HG03439 (cell line): ENCODE results near the gene HUWE1.
A peak's percentile ranks its signal among the peaks of the same experiment; 100 is the strongest.
"Not testable (repeated sequence)": the region's sequence is repeated elsewhere in the genome, so short reads cannot be mapped to it uniquely, and the experiment has no call there.

Source experiments
- ATAC-seq: cut with Tn5 transposase; IDR thresholded peaks from one replicate; pipeline ENCODE4 v1.9.1; 2021; ENCODE audit warnings: mild to moderate bottlenecking, moderate library complexity; ENCODE audit not compliant: unreplicated experiment

HUWE1 gene, protein sequence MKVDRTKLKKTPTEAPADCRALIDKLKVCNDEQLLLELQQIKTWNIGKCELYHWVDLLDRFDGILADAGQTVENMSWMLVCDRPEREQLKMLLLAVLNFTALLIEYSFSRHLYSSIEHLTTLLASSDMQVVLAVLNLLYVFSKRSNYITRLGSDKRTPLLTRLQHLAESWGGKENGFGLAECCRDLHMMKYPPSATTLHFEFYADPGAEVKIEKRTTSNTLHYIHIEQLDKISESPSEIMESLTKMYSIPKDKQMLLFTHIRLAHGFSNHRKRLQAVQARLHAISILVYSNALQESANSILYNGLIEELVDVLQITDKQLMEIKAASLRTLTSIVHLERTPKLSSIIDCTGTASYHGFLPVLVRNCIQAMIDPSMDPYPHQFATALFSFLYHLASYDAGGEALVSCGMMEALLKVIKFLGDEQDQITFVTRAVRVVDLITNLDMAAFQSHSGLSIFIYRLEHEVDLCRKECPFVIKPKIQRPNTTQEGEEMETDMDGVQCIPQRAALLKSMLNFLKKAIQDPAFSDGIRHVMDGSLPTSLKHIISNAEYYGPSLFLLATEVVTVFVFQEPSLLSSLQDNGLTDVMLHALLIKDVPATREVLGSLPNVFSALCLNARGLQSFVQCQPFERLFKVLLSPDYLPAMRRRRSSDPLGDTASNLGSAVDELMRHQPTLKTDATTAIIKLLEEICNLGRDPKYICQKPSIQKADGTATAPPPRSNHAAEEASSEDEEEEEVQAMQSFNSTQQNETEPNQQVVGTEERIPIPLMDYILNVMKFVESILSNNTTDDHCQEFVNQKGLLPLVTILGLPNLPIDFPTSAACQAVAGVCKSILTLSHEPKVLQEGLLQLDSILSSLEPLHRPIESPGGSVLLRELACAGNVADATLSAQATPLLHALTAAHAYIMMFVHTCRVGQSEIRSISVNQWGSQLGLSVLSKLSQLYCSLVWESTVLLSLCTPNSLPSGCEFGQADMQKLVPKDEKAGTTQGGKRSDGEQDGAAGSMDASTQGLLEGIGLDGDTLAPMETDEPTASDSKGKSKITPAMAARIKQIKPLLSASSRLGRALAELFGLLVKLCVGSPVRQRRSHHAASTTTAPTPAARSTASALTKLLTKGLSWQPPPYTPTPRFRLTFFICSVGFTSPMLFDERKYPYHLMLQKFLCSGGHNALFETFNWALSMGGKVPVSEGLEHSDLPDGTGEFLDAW (N-terminal part only)

DNA sequence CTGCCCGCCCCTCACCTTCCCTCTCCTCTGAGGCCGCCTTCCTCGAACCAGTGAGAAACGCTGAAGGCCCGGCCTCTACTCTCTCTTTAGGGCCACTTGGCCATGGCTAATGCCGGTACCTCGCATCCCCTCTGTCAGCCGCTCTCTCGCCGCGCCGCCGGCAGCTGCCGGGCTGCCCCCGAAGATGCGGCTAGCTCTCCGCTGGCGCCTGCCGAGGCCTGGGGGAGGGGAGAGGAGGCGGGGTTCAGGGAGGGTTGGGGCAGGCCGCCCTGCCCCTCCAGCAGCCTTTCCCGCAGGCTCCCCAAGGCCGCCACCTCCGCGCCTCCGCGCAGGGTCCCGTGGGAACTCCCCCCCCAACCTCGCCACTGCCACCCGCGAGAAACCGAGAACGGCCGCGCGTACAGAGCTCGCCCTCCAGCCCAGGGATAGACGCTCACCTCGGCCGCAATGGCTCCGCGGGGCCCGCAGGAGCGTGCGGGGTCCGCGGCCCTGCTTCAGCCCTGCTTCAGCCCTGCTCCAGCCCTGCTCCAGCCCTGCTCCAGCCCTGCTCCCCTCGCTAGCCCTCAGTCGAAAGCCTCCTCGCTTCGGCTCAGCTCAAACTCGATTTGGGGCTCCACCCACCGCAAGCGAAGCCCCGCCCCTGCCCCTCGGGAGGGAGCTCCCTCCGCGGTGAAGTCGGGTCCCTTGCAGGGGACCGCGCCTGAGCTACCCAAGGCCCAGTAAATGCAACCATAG, at the start of gene HUWE1:
Gene HUWE1, minus strand, starts transcription at position 569 of the 735 bp plus-strand sequence. CDS start 32,612 bp downstream, outside the sequence.
- ATAC-seq = peak; percentile 41

DNA sequence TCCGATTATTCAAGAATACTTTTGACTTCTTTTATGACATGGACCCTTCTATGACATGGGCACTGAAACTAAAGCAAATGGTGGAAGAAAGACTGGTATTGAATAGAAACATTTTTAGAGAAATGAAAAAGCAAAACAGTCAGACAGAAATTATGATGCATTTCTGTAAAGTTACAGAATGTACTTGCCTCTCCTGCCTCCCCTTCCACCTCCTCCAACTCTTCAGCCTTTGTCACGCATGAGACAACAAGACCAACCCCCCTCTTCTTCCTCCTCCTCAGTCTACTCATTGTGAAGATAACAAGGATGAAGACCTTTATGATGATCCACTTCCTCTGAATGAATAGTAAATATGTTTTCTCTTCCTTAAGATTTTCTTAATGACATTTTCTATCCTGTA, 46.3 kb upstream of the HUWE1 start:
- no peak for ATAC-seq

DNA sequence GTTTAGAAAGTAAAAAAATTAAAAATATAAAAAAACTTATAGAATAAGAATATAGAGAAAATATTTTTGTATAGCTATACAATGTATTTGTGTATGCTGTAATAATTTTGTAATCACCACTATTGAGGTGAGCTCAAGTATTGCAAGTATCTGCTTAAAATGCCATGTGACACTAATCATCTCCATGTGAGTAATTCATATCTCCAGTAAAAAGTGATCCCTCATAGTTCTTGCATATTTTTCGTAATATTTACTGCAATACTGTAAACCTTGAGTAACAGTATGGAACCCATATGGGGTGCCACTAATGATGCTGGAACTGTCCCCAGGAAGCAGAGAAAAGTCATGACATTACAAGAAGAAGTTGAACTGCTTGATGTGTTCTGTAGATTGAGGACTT, 43.2 kb upstream of the HUWE1 start:
- no peak for ATAC-seq

DNA sequence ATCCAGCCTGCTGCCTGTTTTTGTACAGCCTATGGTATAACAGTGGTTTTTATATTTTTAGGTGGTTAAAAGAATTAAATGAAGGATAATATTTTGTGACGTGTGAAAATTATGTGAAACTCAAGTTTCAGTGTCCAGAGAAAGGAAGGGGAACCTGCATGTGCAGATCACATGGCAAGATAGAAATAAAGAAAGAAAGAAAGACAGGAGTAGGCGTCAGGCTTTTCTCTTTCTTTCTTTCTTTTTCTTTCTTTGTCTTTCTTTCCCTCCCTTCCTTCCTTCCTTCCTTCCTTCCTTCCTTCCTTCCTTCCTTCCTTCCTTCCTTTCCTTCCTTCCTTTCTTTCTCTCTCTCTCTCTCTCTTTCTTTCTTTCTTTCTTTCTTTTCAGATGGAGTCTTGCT, 42.0 kb upstream of the HUWE1 start:
- ATAC-seq = no peak

DNA sequence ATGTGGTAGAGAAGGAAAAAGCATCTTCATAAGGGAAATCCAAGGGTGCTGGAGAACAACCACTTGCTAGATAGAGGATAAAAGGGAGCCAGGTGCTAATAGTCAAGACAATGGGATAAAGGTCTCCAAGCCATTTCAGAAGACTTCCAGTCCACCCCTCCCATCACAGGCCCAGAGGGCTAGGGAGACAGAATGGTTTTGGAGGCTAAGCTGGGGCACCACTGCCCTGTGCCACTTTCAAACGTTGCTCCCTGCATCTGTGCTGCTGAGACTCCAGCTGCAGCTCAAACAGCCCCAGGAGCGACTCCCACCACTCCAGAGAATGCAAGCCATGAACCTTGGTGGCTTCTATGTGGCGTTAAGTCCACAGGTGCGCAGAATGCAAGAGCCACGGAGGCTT, 38.4 kb upstream of the HUWE1 start:
- ATAC-seq = no peak

DNA sequence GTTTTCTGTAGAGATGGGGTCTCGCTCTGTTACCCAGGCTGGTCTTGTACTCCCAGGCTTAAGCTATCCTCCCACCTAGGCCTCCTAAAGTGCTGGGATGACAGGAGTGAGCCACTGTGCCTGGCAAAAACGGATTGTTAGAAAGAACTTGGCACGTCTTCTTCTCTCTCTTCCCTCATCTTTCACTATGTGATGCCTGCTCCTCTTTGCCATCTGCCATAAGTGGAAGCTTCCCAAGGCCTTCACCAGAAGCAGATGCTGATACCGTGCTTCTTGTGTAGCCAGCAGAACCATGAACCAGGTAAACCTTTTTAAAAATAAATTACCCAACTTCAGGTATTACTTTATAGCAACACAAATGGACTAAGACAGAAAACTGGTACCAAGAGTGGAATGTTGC, 36.9 kb upstream of the HUWE1 start:
- ATAC-seq = no peak

DNA sequence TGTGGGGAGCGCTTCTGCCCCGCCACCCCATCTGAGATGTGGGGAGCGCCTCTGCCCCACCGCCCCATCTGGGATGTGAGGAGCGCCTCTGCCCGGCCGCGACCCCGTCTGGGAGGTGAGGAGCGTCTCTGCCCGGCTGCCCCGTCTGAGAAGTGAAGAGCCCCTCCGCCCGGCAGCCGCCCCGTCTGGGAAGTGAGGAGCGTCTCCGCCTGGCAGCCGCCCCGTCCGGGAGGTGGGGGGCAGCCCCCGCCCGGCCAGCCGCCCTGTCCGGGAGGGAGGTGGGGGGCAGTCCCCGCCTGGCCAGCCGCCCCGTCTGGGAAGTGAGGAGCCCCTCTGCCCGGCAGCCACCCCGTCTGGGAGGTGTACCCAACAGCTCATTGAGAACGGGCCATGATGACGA, 35.1 kb upstream of the HUWE1 start:
- ATAC-seq = not testable (repeated sequence)

DNA sequence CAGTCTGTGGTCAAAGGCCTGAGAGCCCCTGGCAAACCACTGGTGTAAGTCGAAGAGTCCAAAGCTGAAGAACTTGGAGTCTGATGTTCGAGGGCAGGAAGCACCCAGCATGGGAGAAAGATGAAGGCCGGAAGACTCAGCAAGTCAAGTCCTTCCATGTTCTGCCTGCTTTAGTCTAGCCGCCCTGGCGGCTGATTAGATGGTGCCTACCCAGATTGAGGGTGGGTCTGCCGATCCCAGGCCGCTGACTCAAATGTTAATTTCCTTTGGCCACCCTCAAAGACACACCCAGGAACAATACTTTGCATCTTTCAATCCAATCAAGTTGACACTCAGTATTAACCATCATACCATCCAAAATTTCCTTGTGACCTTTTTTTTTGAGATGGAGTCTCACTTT, 33.1 kb upstream of the HUWE1 start:
- ATAC-seq = not testable (repeated sequence)

DNA sequence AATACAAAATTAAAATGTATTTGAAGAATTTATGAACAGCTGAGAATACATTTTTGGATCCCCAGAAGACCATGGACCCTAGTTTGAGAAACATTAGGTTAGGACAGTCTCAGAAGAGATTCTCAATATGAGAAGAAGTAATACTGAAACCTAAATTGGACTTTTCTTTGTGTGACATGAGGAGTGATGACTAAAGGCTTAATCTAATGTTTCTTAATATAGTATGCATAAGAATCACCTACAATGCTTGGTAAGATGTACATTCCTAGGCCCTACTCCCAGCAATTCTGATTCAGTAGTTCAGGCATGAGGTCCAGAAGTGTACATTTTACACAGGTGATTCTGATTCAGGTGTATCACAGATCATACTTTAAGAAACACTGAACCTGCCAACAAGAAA, 31.6 kb upstream of the HUWE1 start:
- no peak for ATAC-seq

DNA sequence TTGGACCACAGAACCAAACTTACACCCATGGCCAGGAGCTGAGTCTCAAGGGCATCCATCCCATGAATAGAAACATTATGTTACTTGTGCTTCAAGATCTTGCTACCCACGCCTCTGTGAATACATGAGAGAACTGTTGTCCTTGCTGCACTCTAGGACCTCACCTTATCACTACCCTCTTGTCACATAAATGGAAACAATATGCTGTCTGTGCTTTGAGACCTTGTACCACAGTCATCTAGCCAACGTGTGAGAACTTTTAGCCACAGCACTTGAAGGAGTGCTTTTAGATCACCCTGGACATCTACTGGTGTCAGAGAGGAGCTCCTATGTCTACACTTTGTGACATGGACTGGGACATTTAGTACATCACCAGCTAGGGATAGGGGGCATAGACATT, 30.7 kb upstream of the HUWE1 start:
- ATAC-seq = no peak

DNA sequence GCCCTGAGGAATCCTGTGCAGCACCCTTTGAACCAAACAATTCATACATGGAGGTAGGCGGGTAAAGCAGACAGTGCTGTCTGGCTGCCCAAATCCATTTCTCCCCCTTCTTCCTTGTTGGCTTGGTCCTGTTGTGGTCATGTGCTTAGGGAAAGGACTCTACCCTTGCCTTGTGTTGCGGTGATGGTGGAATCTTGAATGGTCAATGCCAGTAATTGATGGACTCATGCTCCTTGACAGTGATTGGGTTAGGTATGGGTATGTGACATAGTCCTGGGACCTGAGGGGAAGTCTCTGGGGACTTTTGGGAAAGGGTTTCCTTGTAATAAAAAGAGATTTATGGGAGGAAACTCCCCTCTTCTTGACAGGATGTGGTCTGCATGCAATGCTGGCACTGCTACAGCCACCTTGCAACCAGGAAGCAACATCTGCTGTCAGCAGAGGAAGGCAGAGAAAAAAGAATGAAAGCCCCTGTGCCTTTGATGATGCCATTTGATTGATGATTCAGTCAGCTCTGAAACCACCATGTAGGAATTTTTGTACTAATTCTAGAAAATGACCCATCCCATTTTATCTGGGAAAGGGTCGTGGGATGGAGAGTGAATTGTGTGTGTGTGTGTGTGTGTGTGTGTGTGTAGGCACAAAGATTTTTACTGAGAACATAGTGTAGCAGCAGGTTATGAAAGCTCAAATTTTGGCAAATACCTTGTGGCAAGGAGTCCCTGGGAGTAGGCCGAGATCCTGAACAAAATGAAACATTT, 30.0 kb upstream of the HUWE1 start:
- no peak for ATAC-seq

DNA sequence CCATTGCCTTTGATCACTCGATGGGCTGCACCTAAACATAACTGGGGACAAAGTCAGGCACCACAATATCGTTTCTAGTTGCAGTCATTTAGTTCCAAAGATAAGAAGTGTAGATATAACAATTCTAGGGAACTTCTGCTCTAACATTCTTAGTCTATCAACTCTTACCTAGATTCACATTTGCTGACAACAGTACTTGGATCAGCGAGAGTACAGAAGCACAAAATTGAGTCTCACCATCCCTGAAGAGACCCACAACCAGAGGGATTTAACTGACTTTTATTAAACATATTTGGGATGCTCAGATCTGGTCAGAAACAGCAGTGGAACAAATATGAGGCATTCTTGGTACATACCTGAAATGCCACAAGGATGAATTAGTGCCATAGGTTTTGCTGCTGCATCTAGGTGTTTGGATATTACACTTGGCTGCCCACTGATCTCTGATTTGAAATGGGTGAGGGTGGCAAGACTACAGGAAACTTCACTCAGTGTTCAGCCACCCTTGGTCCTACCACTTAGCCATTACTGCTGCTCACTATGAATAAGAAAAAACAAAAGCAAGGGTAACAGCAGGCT, 28.9 kb upstream of the HUWE1 start:
- no peak for ATAC-seq

DNA sequence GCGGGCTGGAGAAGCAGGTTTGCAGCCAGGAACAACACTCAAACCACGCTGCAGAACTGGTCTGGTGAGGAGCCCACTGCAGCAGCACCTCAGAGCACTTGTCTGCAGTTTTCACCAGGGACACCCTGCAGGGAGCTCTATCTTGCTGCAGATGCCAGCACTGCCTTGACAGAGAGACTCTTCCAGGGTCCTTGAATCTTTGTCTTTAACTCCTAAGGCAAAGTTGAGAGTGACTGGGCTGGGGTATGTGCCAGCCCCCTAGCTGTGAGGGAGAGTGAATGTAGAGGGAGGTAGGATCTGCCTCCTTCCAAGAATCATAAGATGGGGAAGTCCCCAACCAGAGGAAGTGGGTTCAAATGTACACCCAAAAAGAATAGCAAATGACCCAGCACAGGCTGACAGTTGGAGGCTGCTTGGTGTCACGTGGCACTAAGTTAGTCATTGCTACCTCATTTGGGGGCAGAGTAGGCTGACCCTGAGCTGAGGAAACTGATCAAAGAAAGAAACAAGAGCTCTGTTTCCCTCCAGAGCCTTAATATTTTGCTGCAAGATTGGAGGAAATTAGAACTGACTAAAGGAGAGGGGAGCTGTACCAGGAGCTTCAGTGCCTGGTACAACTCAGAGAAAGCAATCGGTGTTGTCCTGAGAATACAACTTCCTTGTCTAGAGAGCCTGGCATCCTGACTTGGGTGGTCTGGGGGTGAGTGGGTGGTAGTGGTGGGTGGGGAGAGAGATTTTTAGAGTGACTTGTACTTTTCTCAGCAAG, 28.2 kb upstream of the HUWE1 start:
- ATAC-seq = peak; percentile 74

DNA sequence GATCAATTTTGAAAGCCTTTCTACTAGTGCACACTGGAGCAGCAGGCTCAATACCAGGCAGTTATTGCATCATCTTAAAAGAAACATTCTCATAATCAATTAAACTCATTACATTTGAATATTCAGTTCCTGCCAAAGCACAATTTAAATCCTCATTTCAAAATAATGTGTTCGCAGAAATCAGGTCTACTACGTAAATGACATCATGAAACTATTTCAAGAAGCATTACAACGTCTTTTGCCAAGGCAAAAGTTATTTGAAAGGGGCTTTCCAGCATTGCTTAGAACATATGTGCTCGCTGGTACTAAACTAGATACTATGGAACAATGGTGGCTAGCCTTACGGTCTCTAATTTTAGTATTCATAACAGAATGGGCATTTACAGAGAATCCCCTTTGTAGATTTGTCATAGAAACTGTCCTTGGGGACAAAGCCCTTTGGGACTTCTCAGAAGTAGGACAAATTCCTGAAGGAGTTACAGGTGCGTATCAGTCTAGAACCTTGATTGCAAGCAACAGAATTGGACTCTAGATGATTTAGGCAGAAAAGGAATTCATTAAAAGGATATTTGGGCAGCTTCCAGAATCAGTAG, 27.6 kb upstream of the HUWE1 start:
- no peak for ATAC-seq

DNA sequence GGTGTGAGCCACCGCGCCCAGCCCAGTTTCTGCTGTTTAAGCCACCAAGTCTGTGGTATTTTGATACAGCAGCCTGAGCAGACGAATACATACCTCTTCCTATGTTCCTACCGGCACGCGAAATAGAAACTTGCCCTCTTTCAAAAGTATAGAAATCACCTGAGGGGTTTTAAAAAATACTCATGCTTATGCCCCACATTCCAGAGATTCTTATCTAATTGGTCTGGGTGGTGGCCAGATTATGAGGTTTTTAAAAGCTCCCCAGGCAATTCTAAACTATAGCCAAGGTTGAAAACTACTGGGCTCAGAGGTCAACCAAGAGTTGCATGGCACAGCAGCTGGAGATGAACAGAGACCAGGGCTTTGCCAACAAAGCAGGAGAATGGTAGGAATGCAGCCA, 24.9 kb upstream of the HUWE1 start:
- ATAC-seq = no peak

DNA sequence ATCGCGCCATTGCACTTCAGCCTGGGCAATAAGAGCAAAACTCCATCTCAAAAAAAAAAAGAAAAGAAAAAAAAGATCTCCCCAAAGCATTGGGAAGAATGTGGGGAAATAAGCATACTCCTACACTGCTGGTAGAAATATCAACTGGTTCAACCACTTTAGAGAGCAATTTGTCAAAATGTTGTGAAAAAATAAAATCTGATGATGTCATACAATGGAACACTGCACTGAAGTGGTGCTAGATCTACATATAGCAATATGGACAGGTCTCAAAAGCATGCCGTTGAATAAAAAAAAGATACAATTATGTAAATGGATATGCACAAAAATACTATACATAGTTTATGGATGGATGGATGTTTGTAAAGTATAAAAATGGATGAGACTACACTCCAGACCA, 18.3 kb upstream of the HUWE1 start:
- no peak for ATAC-seq

DNA sequence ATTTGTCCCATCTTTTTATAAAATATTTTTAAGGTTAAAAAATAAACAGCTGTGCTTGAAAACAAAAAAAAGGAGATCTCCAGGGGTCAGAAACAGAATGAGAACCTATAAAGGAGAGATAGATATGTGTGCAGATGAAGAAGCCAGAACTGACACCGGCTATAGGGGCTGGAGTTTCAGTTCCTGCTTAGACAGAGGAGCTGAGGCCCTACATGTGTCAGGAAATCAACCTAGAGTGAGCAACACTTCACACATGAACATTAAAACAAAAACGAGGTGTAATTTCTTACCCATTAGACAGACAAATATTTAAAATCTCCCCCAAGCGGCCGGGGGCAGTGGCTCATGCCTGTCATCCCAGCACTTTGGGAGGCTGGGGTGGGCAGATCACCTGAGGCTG, 17.8 kb upstream of the HUWE1 start:
- no peak for ATAC-seq

DNA sequence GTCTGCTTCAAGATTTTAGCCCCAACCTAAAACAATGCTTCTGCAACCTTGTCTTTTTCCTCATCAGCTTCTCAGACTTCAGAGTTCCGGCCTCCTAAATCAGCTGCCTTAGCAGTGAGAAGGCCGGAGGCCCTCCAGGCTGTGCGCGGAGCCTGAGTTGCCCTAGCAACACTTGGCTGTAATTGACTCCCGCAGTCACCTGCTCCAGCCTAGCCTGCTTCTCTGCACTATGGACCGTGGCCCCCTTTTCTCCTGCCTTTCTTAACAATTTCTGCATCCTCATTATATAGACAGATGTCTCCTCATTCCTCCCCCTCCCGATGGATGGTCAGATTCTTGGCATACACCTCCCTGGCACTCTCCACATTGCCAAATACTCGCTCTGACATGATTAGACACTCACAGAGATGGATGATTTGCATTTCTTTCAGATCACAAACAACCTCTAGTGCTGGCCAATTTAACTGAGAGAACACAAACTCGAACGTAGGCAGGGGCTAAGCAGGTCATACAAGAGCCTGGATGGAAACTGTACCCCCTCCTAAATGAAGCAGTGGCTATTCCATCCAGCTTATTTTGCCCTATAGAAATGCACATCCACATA, 9.5 kb upstream of the HUWE1 start:
- no peak for ATAC-seq
